ENCODE results near the gene FRMPD2.
"Not testable (repeated sequence)": the region's sequence is repeated elsewhere in the genome, so short reads cannot be mapped to it uniquely, and the experiment has no call there.

Gene FRMPD2

GRCh38 chr10:48288661-48289060 lies 14.2 kb upstream of the FRMPD2 start:
- H3K27ac ChIP-seq (ENCODE audit: insufficient read depth, low read depth, low read length, poor library complexity, severe bottlenecking) = no peak overlapping the region
- H3K4me3 ChIP-seq (ENCODE audit: insufficient read depth, low read depth, low read length) = no peak overlapping the region
- H3K36me3 ChIP-seq (ENCODE audit: control insufficient read depth, insufficient read depth, low read length) = no peaks in the 10 kb centered on the region
- no peaks in the 10 kb centered on the region for H3K27me3 ChIP-seq (ENCODE audit: control insufficient read depth, insufficient read depth, low read length, poor library complexity, severe bottlenecking)
- H3K4me1 ChIP-seq (ENCODE audit: control insufficient read depth, insufficient read depth, low read length) = no peaks in the 10 kb centered on the region
- WGBS, 2 experiments = 93 to 94% methylated on average over 7 of the region's 7 CpGs
- no peaks in the 10 kb centered on the region for H3K9me3 ChIP-seq (ENCODE audit: control insufficient read depth, low read length)

- Histone ChIP-seq H3K4me3 (ENCODE audit: insufficient read depth, low read depth, low read length) (no peak overlapping the region), H3K27ac (ENCODE audit: insufficient read depth, low read depth, low read length, poor library complexity, severe bottlenecking) (no peak overlapping the region), H3K4me1 (ENCODE audit: control insufficient read depth, insufficient read depth, low read length) (no peaks in the 10 kb centered on the region), H3K9me3 (ENCODE audit: control insufficient read depth, low read length) (no peaks in the 10 kb centered on the region), H3K36me3 (ENCODE audit: control insufficient read depth, insufficient read depth, low read length) (no peaks in the 10 kb centered on the region), H3K27me3 (ENCODE audit: control insufficient read depth, insufficient read depth, low read length, poor library complexity, severe bottlenecking) (no peaks in the 10 kb centered on the region)
- WGBS, 2 experiments = 92% methylated on average over 13 of the region's 13 CpGs
Measured at GRCh38 chr10:48287417-48288391, 13.2 kb upstream of the FRMPD2 start.

GRCh38 chr10:48286356-48286755 lies 11.9 kb upstream of the FRMPD2 start:
- H3K36me3 ChIP-seq (ENCODE audit: control insufficient read depth, insufficient read depth, low read length) = no peaks in the 10 kb centered on the region
- H3K27me3 ChIP-seq (ENCODE audit: control insufficient read depth, insufficient read depth, low read length, poor library complexity, severe bottlenecking) = no peaks in the 10 kb centered on the region
- no peaks in the 10 kb centered on the region for H3K9me3 ChIP-seq (ENCODE audit: control insufficient read depth, low read length)
- no peak overlapping the region for H3K27ac ChIP-seq (ENCODE audit: insufficient read depth, low read depth, low read length, poor library complexity, severe bottlenecking)
- no peaks in the 10 kb centered on the region for H3K4me1 ChIP-seq (ENCODE audit: control insufficient read depth, insufficient read depth, low read length)
- H3K4me3 ChIP-seq (ENCODE audit: insufficient read depth, low read depth, low read length) = no peak overlapping the region
- WGBS, 2 experiments = 100% methylated on average over 1 of the region's 1 CpG

GRCh38 chr10:48285710-48286109 lies 11.2 kb upstream of the FRMPD2 start:
- Histone ChIP-seq H3K4me3 (ENCODE audit: insufficient read depth, low read depth, low read length) (no peak overlapping the region), H3K9me3 (ENCODE audit: control insufficient read depth, low read length) (no peaks in the 10 kb centered on the region), H3K27me3 (ENCODE audit: control insufficient read depth, insufficient read depth, low read length, poor library complexity, severe bottlenecking) (no peaks in the 10 kb centered on the region), H3K36me3 (ENCODE audit: control insufficient read depth, insufficient read depth, low read length) (no peaks in the 10 kb centered on the region), H3K27ac (ENCODE audit: insufficient read depth, low read depth, low read length, poor library complexity, severe bottlenecking) (no peak overlapping the region), H3K4me1 (ENCODE audit: control insufficient read depth, insufficient read depth, low read length) (no peaks in the 10 kb centered on the region)
- WGBS, 2 experiments = 87% methylated on average over 5 of the region's 5 CpGs

- no peaks in the 10 kb centered on the region for H3K36me3 ChIP-seq (ENCODE audit: control insufficient read depth, insufficient read depth, low read length)
- 75 to 81% methylated on average over 4 of the region's 4 CpGs for WGBS, 2 experiments
- H3K27ac ChIP-seq (ENCODE audit: insufficient read depth, low read depth, low read length, poor library complexity, severe bottlenecking) = no peak overlapping the region
- H3K9me3 ChIP-seq (ENCODE audit: control insufficient read depth, low read length) = no peaks in the 10 kb centered on the region
- H3K4me3 ChIP-seq (ENCODE audit: insufficient read depth, low read depth, low read length) = no peak overlapping the region
- H3K4me1 ChIP-seq (ENCODE audit: control insufficient read depth, insufficient read depth, low read length) = no peaks in the 10 kb centered on the region
- H3K27me3 ChIP-seq (ENCODE audit: control insufficient read depth, insufficient read depth, low read length, poor library complexity, severe bottlenecking) = no peaks in the 10 kb centered on the region
Measured at GRCh38 chr10:48284811-48285210, 10.3 kb upstream of the FRMPD2 start.

- Histone ChIP-seq H3K4me1 (ENCODE audit: control insufficient read depth, insufficient read depth, low read length) (no peaks in the 10 kb centered on the region), H3K27me3 (ENCODE audit: control insufficient read depth, insufficient read depth, low read length, poor library complexity, severe bottlenecking) (no peaks in the 10 kb centered on the region), H3K4me3 (ENCODE audit: insufficient read depth, low read depth, low read length) (no peak overlapping the region), H3K27ac (ENCODE audit: insufficient read depth, low read depth, low read length, poor library complexity, severe bottlenecking) (no peak overlapping the region), H3K9me3 (ENCODE audit: control insufficient read depth, low read length) (no peaks in the 10 kb centered on the region), H3K36me3 (ENCODE audit: control insufficient read depth, insufficient read depth, low read length) (no peaks in the 10 kb centered on the region)
- 88 to 94% methylated on average over 2 of the region's 2 CpGs for WGBS, 2 experiments
Measured at GRCh38 chr10:48284002-48284546, 9.6 kb upstream of the FRMPD2 start.

- no peak overlapping the region for H3K27ac ChIP-seq (ENCODE audit: insufficient read depth, low read depth, low read length, poor library complexity, severe bottlenecking)
- H3K4me1 ChIP-seq (ENCODE audit: control insufficient read depth, insufficient read depth, low read length) = no peaks in the 10 kb centered on the region
- no peaks in the 10 kb centered on the region for H3K9me3 ChIP-seq (ENCODE audit: control insufficient read depth, low read length)
- no peaks in the 10 kb centered on the region for H3K27me3 ChIP-seq (ENCODE audit: control insufficient read depth, insufficient read depth, low read length, poor library complexity, severe bottlenecking)
- no peak overlapping the region for H3K4me3 ChIP-seq (ENCODE audit: insufficient read depth, low read depth, low read length)
- H3K36me3 ChIP-seq (ENCODE audit: control insufficient read depth, insufficient read depth, low read length) = no peaks in the 10 kb centered on the region
Measured at GRCh38 chr10:48282829-48283228, 8.3 kb upstream of the FRMPD2 start.

- not testable (repeated sequence) for H3K27me3 ChIP-seq (ENCODE audit: control insufficient read depth, insufficient read depth, low read length, poor library complexity, severe bottlenecking); H3K4me3 ChIP-seq (ENCODE audit: insufficient read depth, low read depth, low read length); H3K27ac ChIP-seq (ENCODE audit: insufficient read depth, low read depth, low read length, poor library complexity, severe bottlenecking); H3K36me3 ChIP-seq (ENCODE audit: control insufficient read depth, insufficient read depth, low read length); H3K4me1 ChIP-seq (ENCODE audit: control insufficient read depth, insufficient read depth, low read length); H3K9me3 ChIP-seq (ENCODE audit: control insufficient read depth, low read length)
- WGBS, 2 experiments = 82 to 89% methylated on average over 4 of the region's 4 CpGs
Measured at GRCh38 chr10:48281697-48282096, 7.2 kb upstream of the FRMPD2 start.

GRCh38 chr10:48279081-48279751 lies 4.7 kb upstream of the FRMPD2 start:
- Histone ChIP-seq H3K9me3 (ENCODE audit: control insufficient read depth, low read length) (no peaks in the 10 kb centered on the region), H3K36me3 (ENCODE audit: control insufficient read depth, insufficient read depth, low read length) (no peaks in the 10 kb centered on the region), H3K27me3 (ENCODE audit: control insufficient read depth, insufficient read depth, low read length, poor library complexity, severe bottlenecking) (no peaks in the 10 kb centered on the region), H3K4me1 (ENCODE audit: control insufficient read depth, insufficient read depth, low read length) (peaks cover 3% of the 10 kb centered on the region), H3K27ac (ENCODE audit: insufficient read depth, low read depth, low read length, poor library complexity, severe bottlenecking) (no peak overlapping the region), H3K4me3 (ENCODE audit: insufficient read depth, low read depth, low read length) (no peak overlapping the region)
- WGBS, 2 experiments = 89 to 91% methylated on average over 2 of the region's 2 CpGs

- Histone ChIP-seq H3K9me3 (ENCODE audit: control insufficient read depth, low read length) (no peaks in the 10 kb centered on the region), H3K36me3 (ENCODE audit: control insufficient read depth, insufficient read depth, low read length) (no peaks in the 10 kb centered on the region), H3K27me3 (ENCODE audit: control insufficient read depth, insufficient read depth, low read length, poor library complexity, severe bottlenecking) (no peaks in the 10 kb centered on the region), H3K27ac (ENCODE audit: insufficient read depth, low read depth, low read length, poor library complexity, severe bottlenecking) (no peak overlapping the region), H3K4me3 (ENCODE audit: insufficient read depth, low read depth, low read length) (no peak overlapping the region), H3K4me1 (ENCODE audit: control insufficient read depth, insufficient read depth, low read length) (peaks cover 3% of the 10 kb centered on the region)
- 88% methylated on average over 1 of the region's 1 CpG; no CpG with 5 or more reads in 1 of the 2 experiments for WGBS, 2 experiments
Measured at GRCh38 chr10:48277093-48277492, 2.6 kb upstream of the FRMPD2 start.

Measured in ectodermal cell (in vitro differentiated cells).